IMR-90 (cell line): ENCODE measurements around the gene TRUB2. TPM values are rescaled to one million over a fixed set of nuclear protein-coding genes. Genes with fewer than 3 reads are reported as not detected.
"Not testable (repeated sequence)": the region's sequence is repeated elsewhere in the genome, so short reads cannot be mapped to it uniquely, and the experiment has no call there.

ENCODE experiments used
- ATAC-seq: fragments of 200-7000 bp; cut with Tn5 transposase; 2 replicates; pipeline ENCODE4 v1.9.1; 2020; ENCODE audit warnings: low read depth, mild to moderate bottlenecking, moderate library complexity
- BruUV-seq: library from RNA; stranded (reverse); fragments of 400-500 nt; replicated peaks from 2 replicates; lab custom pipeline; 2021; lab: Mats Ljungman, UMichigan
- CTCF ChIA-PET: fragments of 300-600 bp; formaldehyde crosslinking; extraction: SDS; loops from one replicate; lab custom pipeline; 2021; ENCODE audit warnings: antibody characterized with exemption; lab: Yijun Ruan, JAX
- POLR2A ChIA-PET: fragments of 300-600 bp; sonication (Branson Sonifier 250); formaldehyde crosslinking; loops from one replicate; lab custom pipeline; 2022; ENCODE audit warnings: antibody characterized with exemption; ENCODE audit not compliant: unreplicated experiment; lab: Charles Lee
- DNase-seq: peaks from one replicate; pipeline ENCODE4 v3.0.0; 2013
- H2AFZ ChIP-seq: replicated peaks from 2 replicates; pipeline ENCODE3; 2013; ENCODE audit warnings: low read length, mild to moderate bottlenecking; ENCODE audit not compliant: poor library complexity
- H2AK5ac ChIP-seq: 2 replicates; pipeline ENCODE4 v1.6.1; 2013; ENCODE audit warnings: low read depth, low read length, inconsistent platforms
- H2AK9ac ChIP-seq: replicated peaks from 2 replicates; pipeline ENCODE3; 2013; ENCODE audit warnings: mild to moderate bottlenecking, low read depth, low read length, moderate library complexity; ENCODE audit not compliant: poor library complexity
- H2BK120ac ChIP-seq: 2 replicates; pipeline ENCODE4 v1.6.1; 2013; ENCODE audit warnings: low read depth, low read length, inconsistent platforms
- H2BK15ac ChIP-seq: 3 replicates; pipeline ENCODE4 v1.6.1; 2013; ENCODE audit warnings: low read depth, low read length, inconsistent platforms
- H2BK20ac ChIP-seq: 2 replicates; pipeline ENCODE4 v1.6.1; 2013; ENCODE audit warnings: low read depth, mild to moderate bottlenecking, inconsistent platforms, low read length, moderate library complexity
- H2BK5ac ChIP-seq: 2 replicates; pipeline ENCODE4 v1.6.1; 2013; ENCODE audit warnings: mild to moderate bottlenecking, low read depth, low read length, inconsistent platforms; ENCODE audit not compliant: poor library complexity, severe bottlenecking
- H3K14ac ChIP-seq: replicated peaks from 2 replicates; pipeline ENCODE4 v1.6.1; 2013; ENCODE audit warnings: low read depth, low read length, inconsistent platforms
- H3K18ac ChIP-seq: 2 replicates; pipeline ENCODE4 v1.6.1; 2013; ENCODE audit warnings: low read depth, low read length, control low read depth
- H3K23ac ChIP-seq: 2 replicates; pipeline ENCODE4 v1.6.1; 2013; ENCODE audit warnings: low read depth, low read length, inconsistent platforms
- H3K27ac ChIP-seq: 2 replicates; pipeline ENCODE4 v1.5.1; 2013; ENCODE audit warnings: mild to moderate bottlenecking, control low read depth, low read length; ENCODE audit not compliant: insufficient read depth
- H3K27me3 ChIP-seq: 2 replicates; pipeline ENCODE4 v1.6.1; 2013; ENCODE audit warnings: low read length; ENCODE audit not compliant: control insufficient read depth, insufficient read depth
- H3K36me3 ChIP-seq: 2 replicates; pipeline ENCODE4 v1.6.1; 2013; ENCODE audit warnings: low read length, mixed read lengths; ENCODE audit not compliant: control insufficient read depth, insufficient read depth
- H3K4ac ChIP-seq: 2 replicates; pipeline ENCODE4 v1.6.1; 2013; ENCODE audit warnings: low read depth, low read length, inconsistent platforms
- H3K4me1 ChIP-seq: 2 replicates; pipeline ENCODE4 v1.6.1; 2013; ENCODE audit warnings: low read length, mixed read lengths; ENCODE audit not compliant: control insufficient read depth, insufficient read depth
- H3K4me2 ChIP-seq: 2 replicates; pipeline ENCODE4 v1.6.1; 2013; ENCODE audit warnings: low read depth, mild to moderate bottlenecking, control low read depth, low read length, moderate library complexity
- H3K4me3 ChIP-seq: 2 replicates; pipeline ENCODE4 v1.5.1; 2013; ENCODE audit warnings: low read depth, mild to moderate bottlenecking, control low read depth, low read length, moderate library complexity; ENCODE audit not compliant: insufficient read depth
- H3K56ac ChIP-seq: 2 replicates; pipeline ENCODE4 v1.6.1; 2013; ENCODE audit warnings: low read length, inconsistent platforms; ENCODE audit not compliant: insufficient read depth; ENCODE audit errors: extremely low read depth
- H3K79me1 ChIP-seq, 2 experiments: 2 replicates each; pipeline ENCODE4 v1.6.1; 2013; ENCODE audit warnings: low read length in 2 of 2, inconsistent platforms in 1 of 2, low read depth in 1 of 2
- H3K9ac ChIP-seq: 2 replicates; pipeline ENCODE4 v1.6.1; 2013; ENCODE audit warnings: low read depth, low read length, control low read depth
- H3K9me1 ChIP-seq: 2 replicates; pipeline ENCODE4 v1.6.1; 2013; ENCODE audit warnings: low read length, inconsistent platforms; ENCODE audit not compliant: insufficient read depth
- H3K9me3 ChIP-seq: 2 replicates; pipeline ENCODE4 v1.6.1; 2013; ENCODE audit warnings: low read length; ENCODE audit not compliant: control insufficient read depth, insufficient read depth
- H4K20me1 ChIP-seq: 2 replicates; pipeline ENCODE4 v1.6.1; 2013; ENCODE audit warnings: low read length, inconsistent platforms; ENCODE audit not compliant: insufficient read depth
- H4K5ac ChIP-seq: 2 replicates; pipeline ENCODE4 v1.6.1; 2013; ENCODE audit warnings: mild to moderate bottlenecking, low read depth, low read length, control low read depth
- H4K8ac ChIP-seq, 2 experiments: 2 replicates each; pipeline ENCODE4 v1.6.1; 2013; ENCODE audit warnings: low read depth in 2 of 2, low read length in 2 of 2, control low read depth in 1 of 2, inconsistent platforms in 1 of 2
- H4K91ac ChIP-seq: 2 replicates; pipeline ENCODE4 v1.6.1; 2013; ENCODE audit warnings: low read depth, low read length, inconsistent platforms; ENCODE audit not compliant: insufficient read depth
- WGBS, 2 experiments: methylation state at CpG; one replicate each; pipeline versions ENCODE4 v1.1.5 to v1.1.7; 2013; ENCODE audit warnings: missing lambda C conversion rate in 2 of 2; ENCODE audit not compliant: insufficient read length in 1 of 2; ENCODE audit errors: extremely low coverage in 2 of 2; 5-methylcytosine and 5-hydroxymethylcytosine counted together
- dilution Hi-C: fragments of 300-500 bp; cut with HindIII; formaldehyde crosslinking; loops from one replicate; pipeline ENCODE4 v1.14.3; 2018; ENCODE audit warnings: low sequenced_read_pairs; ENCODE audit not compliant: unreplicated experiment
- in situ Hi-C: fragments of 300-500 bp; cut with MboI; formaldehyde crosslinking; loops from 3 replicates; pipeline ENCODE4 v1.14.3; 2019; ENCODE audit warnings: low sequenced_read_pairs, inconsistent platforms, mixed read lengths
- intact Hi-C: fragments of 100-400 bp; cut with micrococcal nuclease; formaldehyde crosslinking; loops from 2 replicates; pipeline ENCODE4 v1.10.0; 2022
- polyA plus RNA-seq, 3 experiments: library from polyadenylated mRNA; depleted of rRNA; stranded (reverse); fragments of >200 nt; gene quantifications; 2 replicates each; pipeline ENCODE4 v1.2.3, GENCODE V29; 2012; ENCODE audit warnings: low replicate concordance in 1 of 3
- total RNA-seq: library from RNA; depleted of rRNA; stranded (reverse); fragments of >200 nt; gene quantifications from 2 replicates; pipeline ENCODE4 v1.2.3, GENCODE V29; 2012

Gene TRUB2
- total and polyA plus RNA-seq, 2 of the 4 experiments (the other 2 are of a cell fraction) = 18.0 to 21.3 TPM

GRCh38 chr9:128279088-128280073 lies 42.9 kb downstream of the TRUB2 start:
- H2BK5ac ChIP-seq, H3K27me3 ChIP-seq, H3K4ac ChIP-seq, H3K9ac ChIP-seq, H2BK15ac ChIP-seq, in situ Hi-C loops, H3K9me3 ChIP-seq, BruUV-seq, H2BK20ac ChIP-seq, CTCF ChIA-PET, H4K5ac ChIP-seq, H3K18ac ChIP-seq, H2AK5ac ChIP-seq, H2AFZ ChIP-seq, H2AK9ac ChIP-seq, DNase-seq, H3K4me1 ChIP-seq, H3K9me1 ChIP-seq, H4K8ac ChIP-seq, H4K20me1 ChIP-seq, H3K4me2 ChIP-seq, H3K14ac ChIP-seq, H3K36me3 ChIP-seq, H4K91ac ChIP-seq, intact Hi-C loops, H3K27ac ChIP-seq, POLR2A ChIA-PET, H2BK120ac ChIP-seq, dilution Hi-C loops, H3K4me3 ChIP-seq, H3K23ac ChIP-seq, H3K56ac ChIP-seq, ATAC-seq: not testable (repeated sequence)
- whole genome bisulfite sequencing, 2 experiments = 100% methylated on average over 2 of the region's 22 CpGs; no CpG with 5 or more reads in 1 of the 2 experiments
- peaks cover 18 to 51% of the 10 kb centered on the region in 2 experiments for H3K79me1 ChIP-seq
